ENCODE measurements around the gene LRRK2.
"Not testable (repeated sequence)": the region's sequence is repeated elsewhere in the genome, so short reads cannot be mapped to it uniquely, and the experiment has no call there.

LRRK2 gene

DNA sequence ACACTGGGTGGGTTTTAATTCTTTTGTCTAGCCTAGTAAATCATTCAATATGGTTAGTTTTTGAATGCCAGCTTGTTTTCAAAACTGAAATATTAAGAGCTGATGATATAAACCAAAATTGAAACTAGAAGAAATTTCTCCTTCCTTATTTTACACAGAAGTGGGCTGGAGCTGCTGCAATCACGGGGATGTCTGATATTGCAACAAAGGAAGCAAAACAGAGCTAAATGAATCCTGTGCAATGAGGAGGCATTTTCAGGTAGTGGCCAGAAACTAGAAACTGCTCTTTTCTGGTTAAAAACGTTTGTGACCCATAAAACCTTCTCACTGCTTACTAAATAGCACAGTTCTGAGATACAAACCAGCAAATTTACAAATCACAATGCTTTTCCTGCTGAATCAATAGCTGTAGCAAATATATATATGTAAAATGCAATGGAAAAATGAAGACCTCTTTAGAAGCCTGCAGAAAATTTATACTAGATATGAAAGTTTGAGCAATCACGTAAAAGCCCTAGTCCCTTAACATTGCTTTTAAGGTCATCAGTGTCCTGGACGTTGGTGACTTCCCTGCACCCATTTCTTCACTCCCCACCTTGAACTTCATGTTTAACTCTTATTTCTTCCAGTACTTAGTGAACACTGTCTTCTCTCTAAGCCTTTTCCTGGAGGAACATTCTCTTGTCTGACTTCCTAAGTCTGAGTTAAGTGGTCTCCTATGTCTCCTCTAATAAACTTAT is 15.9 kb upstream of the LRRK2 start:
- ATAC-seq: no peak
- no peak for TF ChIP-seq ARNTL (CRISPR knock-in tag; IDR thresholded peaks at IDR 0.05; ENCODE audit: borderline replicate concordance, low read depth)
- no peak for TF ChIP-seq ZFP3 (CRISPR knock-in tag; IDR thresholded peaks at IDR 0.05)
- TF ChIP-seq, protein P1, sequence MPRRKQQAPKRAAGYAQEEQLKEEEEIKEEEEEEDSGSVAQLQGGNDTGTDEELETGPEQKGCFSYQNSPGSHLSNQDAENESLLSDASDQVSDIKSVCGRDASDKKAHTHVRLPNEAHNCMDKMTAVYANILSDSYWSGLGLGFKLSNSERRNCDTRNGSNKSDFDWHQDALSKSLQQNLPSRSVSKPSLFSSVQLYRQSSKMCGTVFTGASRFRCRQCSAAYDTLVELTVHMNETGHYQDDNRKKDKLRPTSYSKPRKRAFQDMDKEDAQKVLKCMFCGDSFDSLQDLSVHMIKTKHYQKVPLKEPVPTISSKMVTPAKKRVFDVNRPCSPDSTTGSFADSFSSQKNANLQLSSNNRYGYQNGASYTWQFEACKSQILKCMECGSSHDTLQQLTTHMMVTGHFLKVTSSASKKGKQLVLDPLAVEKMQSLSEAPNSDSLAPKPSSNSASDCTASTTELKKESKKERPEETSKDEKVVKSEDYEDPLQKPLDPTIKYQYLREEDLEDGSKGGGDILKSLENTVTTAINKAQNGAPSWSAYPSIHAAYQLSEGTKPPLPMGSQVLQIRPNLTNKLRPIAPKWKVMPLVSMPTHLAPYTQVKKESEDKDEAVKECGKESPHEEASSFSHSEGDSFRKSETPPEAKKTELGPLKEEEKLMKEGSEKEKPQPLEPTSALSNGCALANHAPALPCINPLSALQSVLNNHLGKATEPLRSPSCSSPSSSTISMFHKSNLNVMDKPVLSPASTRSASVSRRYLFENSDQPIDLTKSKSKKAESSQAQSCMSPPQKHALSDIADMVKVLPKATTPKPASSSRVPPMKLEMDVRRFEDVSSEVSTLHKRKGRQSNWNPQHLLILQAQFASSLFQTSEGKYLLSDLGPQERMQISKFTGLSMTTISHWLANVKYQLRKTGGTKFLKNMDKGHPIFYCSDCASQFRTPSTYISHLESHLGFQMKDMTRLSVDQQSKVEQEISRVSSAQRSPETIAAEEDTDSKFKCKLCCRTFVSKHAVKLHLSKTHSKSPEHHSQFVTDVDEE (CRISPR knock-in tag; IDR thresholded peaks at IDR 0.05): no peak
- no peak for TF ChIP-seq TOX (CRISPR knock-in tag; IDR thresholded peaks at IDR 0.05; ENCODE audit: borderline replicate concordance)
- no peak for TF ChIP-seq TCF4 (CRISPR knock-in tag; IDR thresholded peaks at IDR 0.05; ENCODE audit: borderline replicate concordance)
- TF ChIP-seq ZFP30 (CRISPR knock-in tag; IDR thresholded peaks at IDR 0.05): no peak
- no peak for TF ChIP-seq ZNF70 (CRISPR knock-in tag; IDR thresholded peaks at IDR 0.05)
- TF ChIP-seq PPARA (CRISPR knock-in tag; IDR thresholded peaks at IDR 0.05; ENCODE audit: borderline replicate concordance): no peak
- TF ChIP-seq ZNF565 (CRISPR knock-in tag; conservative IDR thresholded peaks at IDR 0.05; ENCODE audit: low read depth): no peak
- TF ChIP-seq, protein P2, sequence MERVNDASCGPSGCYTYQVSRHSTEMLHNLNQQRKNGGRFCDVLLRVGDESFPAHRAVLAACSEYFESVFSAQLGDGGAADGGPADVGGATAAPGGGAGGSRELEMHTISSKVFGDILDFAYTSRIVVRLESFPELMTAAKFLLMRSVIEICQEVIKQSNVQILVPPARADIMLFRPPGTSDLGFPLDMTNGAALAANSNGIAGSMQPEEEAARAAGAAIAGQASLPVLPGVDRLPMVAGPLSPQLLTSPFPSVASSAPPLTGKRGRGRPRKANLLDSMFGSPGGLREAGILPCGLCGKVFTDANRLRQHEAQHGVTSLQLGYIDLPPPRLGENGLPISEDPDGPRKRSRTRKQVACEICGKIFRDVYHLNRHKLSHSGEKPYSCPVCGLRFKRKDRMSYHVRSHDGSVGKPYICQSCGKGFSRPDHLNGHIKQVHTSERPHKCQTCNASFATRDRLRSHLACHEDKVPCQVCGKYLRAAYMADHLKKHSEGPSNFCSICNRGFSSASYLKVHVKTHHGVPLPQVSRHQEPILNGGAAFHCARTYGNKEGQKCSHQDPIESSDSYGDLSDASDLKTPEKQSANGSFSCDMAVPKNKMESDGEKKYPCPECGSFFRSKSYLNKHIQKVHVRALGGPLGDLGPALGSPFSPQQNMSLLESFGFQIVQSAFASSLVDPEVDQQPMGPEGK (CRISPR knock-in tag; IDR thresholded peaks at IDR 0.05; ENCODE audit: borderline replicate concordance): no peak
- TF ChIP-seq CSDC2 (CRISPR knock-in tag; IDR thresholded peaks at IDR 0.05): no peak
- no peak for TF ChIP-seq OSR1 (CRISPR knock-in tag; IDR thresholded peaks at IDR 0.05)
- TF ChIP-seq ZC3H10 (CRISPR knock-in tag; IDR thresholded peaks at IDR 0.05): no peak
- no peak for TF ChIP-seq ZNF8 (CRISPR knock-in tag; IDR thresholded peaks at IDR 0.05)
- no peak for TF ChIP-seq SNAI2 (CRISPR knock-in tag; IDR thresholded peaks at IDR 0.05)

DNA sequence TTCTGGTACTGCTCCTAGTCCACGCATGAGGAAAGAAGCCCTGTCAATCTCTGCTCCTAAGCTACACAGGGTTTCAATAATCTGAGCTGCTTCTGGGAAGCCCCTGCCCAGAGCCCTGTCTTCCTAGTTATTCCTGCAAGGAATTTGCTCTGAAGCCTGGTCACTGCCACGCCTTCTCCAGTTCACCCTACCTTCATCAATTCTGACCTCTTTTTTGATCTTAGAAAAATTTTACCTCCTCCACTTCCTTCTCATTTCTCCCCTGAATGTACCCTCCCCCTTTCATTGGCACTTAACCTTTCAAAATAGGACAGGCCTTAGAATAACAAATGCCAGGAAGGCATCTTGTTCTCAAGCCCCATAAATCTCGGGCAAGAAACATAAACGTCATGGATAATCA is 14.9 kb upstream of the LRRK2 start:
- ATAC-seq: no peak

DNA sequence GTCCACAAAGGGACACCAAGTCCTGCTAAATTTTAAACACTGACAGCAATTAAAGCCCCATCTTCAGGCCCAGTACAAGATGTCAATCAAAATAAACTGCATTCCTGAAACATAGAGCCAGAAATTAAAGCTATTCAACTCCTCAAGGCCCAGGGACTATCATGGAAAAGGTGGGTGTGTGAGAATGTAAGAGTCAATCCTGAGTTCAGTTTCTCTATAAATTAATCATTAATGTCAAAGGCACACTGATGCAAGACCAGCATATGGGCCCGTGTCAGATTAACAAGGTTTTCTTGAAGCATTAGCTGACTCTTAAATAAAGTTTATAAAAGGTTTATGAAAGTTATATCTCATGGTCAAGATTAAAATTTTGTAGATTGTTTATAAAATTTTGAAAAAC is 13.6 kb upstream of the LRRK2 start:
- not testable (repeated sequence) for ATAC-seq

More for the DNA sequence above, 14.9 kb upstream of the LRRK2 start:
- TF ChIP-seq ZNF8 (CRISPR knock-in tag; IDR thresholded peaks at IDR 0.05) (no peak), ESRRG (CRISPR knock-in tag; IDR thresholded peaks at IDR 0.05) (no peak), ZNF70 (CRISPR knock-in tag; IDR thresholded peaks at IDR 0.05) (no peak), BACH2 (CRISPR knock-in tag; IDR thresholded peaks at IDR 0.05; ENCODE audit: borderline replicate concordance) (no peak), ZFP3 (CRISPR knock-in tag; IDR thresholded peaks at IDR 0.05) (no peak), CSDC2 (CRISPR knock-in tag; IDR thresholded peaks at IDR 0.05) (no peak), GLIS3 (CRISPR knock-in tag; IDR thresholded peaks at IDR 0.05) (no peak), OSR1 (CRISPR knock-in tag; IDR thresholded peaks at IDR 0.05) (no peak), PPARA (CRISPR knock-in tag; IDR thresholded peaks at IDR 0.05; ENCODE audit: borderline replicate concordance) (no peak), ISL1 (CRISPR knock-in tag; IDR thresholded peaks at IDR 0.05) (no peak), ZFP30 (CRISPR knock-in tag; IDR thresholded peaks at IDR 0.05) (no peak), SNAI2 (CRISPR knock-in tag; IDR thresholded peaks at IDR 0.05) (no peak), ZNF565 (CRISPR knock-in tag; conservative IDR thresholded peaks at IDR 0.05; ENCODE audit: low read depth) (no peak), RARB (CRISPR knock-in tag; IDR thresholded peaks at IDR 0.05) (no peak)
- TF ChIP-seq, protein P1 (CRISPR knock-in tag; IDR thresholded peaks at IDR 0.05): no peak
- TF ChIP-seq, protein P3, sequence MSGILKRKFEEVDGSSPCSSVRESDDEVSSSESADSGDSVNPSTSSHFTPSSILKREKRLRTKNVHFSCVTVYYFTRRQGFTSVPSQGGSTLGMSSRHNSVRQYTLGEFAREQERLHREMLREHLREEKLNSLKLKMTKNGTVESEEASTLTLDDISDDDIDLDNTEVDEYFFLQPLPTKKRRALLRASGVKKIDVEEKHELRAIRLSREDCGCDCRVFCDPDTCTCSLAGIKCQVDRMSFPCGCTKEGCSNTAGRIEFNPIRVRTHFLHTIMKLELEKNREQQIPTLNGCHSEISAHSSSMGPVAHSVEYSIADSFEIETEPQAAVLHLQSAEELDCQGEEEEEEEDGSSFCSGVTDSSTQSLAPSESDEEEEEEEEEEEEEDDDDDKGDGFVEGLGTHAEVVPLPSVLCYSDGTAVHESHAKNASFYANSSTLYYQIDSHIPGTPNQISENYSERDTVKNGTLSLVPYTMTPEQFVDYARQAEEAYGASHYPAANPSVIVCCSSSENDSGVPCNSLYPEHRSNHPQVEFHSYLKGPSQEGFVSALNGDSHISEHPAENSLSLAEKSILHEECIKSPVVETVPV (CRISPR knock-in tag; IDR thresholded peaks at IDR 0.05): no peak
- TF ChIP-seq, protein P2 (CRISPR knock-in tag; IDR thresholded peaks at IDR 0.05; ENCODE audit: borderline replicate concordance): no peak
- TF ChIP-seq, protein P4, sequence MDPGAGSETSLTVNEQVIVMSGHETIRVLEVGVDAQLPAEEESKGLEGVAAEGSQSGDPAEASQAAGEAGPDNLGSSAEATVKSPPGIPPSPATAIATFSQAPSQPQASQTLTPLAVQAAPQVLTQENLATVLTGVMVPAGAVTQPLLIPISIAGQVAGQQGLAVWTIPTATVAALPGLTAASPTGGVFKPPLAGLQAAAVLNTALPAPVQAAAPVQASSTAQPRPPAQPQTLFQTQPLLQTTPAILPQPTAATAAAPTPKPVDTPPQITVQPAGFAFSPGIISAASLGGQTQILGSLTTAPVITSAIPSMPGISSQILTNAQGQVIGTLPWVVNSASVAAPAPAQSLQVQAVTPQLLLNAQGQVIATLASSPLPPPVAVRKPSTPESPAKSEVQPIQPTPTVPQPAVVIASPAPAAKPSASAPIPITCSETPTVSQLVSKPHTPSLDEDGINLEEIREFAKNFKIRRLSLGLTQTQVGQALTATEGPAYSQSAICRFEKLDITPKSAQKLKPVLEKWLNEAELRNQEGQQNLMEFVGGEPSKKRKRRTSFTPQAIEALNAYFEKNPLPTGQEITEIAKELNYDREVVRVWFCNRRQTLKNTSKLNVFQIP (CRISPR knock-in tag; IDR thresholded peaks at IDR 0.05; ENCODE audit: borderline replicate concordance, low read depth): no peak
